GM19463 (cell line): ENCODE measurements around the gene FBXO34.
"Not testable (repeated sequence)": the region's sequence is repeated elsewhere in the genome, so short reads cannot be mapped to it uniquely, and the experiment has no call there.

Source experiments
- ATAC-seq: cut with Tn5 transposase; IDR thresholded peaks from one replicate; pipeline ENCODE4 v1.9.1; 2021; ENCODE audit warnings: mild to moderate bottlenecking, moderate library complexity; ENCODE audit not compliant: unreplicated experiment

The FBXO34 gene

DNA sequence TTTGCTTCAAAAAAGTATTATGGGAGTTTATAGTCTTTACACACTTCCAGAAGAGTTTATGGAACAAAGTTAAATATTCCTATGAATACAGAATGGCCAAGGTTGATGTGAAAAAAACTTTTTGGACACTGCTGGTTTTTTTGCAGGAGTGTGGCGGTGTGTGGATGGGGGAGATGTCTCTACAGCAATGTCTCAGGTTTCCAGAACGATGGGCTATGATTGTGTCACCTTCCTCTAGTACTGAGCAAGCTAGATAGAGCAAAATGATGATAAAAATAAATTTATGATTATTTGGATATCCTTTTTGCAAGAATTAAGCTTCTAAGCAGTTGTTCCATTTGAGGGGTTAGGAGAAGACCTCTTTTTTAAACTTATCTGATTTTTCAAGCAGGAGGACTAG is 37.9 kb downstream of the FBXO34 start:
- no peak for ATAC-seq

DNA sequence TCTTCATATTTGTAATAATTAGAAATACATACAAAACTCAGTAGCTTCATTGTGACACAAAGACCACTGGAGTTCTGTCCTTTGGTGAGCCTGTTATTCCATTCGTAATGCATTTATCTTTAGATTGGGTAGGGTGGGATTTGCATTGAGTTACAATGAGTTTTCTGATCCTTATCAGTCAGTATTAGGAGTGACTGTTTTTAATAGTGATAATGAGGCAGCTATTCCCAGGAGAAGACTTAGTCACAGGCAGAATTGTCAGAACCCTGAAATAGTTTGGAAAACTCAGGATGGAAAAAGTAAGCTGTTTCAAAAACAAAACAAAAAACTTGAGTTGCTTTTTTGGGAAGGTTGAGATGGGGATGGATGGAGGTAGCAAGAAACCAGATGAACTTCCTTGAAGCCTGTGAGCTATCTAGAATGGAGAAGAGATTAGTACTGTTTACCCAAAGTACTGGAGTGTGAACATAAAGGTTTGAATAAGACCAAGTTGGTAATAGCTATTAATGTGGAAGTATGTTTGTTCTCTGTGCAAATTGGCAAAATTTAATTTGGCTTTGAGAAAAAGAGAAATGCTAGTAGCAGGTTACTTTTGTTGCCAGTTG is 38.6 kb downstream of the FBXO34 start:
- no peak for ATAC-seq

DNA sequence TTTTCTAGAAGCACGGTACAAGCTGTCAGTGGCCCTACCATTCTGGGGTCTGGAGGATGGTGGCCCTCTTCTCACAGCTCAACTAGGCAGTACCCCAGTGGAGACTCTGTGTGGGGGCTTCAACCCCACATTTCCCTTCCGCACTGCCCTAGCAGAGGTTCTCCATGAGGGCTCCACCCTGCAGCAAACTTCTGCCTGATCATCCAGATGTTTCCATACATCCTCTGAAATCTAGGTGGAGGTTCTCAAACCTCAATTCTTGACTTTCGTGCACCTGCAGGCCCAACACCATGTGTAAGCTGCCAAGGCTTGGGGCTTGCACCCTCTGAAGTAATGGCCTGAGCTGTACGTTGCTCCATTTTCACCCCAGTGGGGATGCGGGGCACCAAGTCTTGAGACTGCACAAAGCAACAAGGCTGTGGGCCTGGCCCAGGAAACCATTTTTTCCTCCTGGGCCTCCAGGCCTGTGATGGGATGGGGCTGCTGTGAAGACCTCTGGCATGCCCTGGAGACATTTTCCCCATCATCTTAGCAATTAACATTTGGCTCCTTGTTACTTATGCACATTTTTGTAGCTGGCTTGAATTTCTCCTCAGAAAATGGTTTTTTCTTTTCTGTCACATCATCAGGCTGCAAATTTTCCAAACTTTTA is 41.3 kb downstream of the FBXO34 start:
- ATAC-seq = not testable (repeated sequence)

DNA sequence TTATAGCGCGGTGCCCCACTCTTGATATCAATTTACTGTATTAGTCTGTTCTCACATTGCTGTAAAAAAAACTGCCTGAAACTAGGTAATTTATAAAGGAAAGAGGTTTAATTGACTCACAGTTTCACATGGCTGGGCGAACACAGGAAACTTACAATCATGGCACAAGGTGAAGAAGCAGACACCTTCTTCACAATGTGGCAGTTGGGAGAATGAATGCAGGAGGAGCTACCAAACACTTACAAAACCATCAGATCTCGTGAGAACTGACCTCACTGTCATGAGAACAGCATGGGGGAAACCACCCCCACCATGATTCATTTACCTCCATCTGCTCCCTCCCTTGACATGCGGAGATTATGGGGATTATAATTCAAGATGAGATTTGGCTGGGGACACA is 42.3 kb downstream of the FBXO34 start:
- ATAC-seq = no peak

DNA sequence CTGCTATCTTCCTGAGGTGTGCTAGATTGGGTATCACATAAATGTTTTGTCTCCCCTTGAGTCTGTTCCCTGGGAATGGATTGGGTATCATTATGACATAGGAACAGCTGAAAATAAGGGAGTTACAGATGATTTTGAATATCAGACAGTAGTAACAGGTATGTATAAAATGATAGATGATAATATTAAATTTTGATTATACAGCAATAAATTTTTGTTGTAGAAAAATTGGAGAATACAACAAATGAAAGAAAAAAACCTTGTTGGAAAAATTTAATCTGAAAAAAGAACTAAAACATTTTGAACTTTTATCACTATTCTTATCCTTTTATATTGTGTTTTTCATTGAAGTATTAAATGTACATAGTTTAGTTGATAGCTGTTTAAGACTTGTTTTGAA is 43.2 kb downstream of the FBXO34 start:
- ATAC-seq = no peak

DNA sequence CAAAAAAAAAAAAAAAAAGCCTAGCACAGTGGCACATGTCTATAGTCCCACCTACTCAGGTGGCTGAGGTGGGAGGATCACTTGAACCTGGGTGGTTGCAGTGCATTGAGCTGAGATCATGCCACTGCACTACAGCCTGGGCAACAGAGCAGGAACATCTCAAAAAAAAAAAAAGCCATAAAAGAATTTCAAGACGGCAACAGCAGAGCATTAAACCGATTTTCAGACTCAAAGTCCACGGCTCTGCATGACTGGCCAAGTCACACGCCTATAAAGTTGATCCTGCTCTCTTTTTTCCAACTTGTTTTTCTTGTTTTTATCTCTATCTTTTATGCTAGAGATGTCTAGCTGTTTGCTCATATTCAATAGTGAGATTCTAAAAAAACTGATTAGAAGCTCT is 45.3 kb downstream of the FBXO34 start:
- ATAC-seq = no peak

DNA sequence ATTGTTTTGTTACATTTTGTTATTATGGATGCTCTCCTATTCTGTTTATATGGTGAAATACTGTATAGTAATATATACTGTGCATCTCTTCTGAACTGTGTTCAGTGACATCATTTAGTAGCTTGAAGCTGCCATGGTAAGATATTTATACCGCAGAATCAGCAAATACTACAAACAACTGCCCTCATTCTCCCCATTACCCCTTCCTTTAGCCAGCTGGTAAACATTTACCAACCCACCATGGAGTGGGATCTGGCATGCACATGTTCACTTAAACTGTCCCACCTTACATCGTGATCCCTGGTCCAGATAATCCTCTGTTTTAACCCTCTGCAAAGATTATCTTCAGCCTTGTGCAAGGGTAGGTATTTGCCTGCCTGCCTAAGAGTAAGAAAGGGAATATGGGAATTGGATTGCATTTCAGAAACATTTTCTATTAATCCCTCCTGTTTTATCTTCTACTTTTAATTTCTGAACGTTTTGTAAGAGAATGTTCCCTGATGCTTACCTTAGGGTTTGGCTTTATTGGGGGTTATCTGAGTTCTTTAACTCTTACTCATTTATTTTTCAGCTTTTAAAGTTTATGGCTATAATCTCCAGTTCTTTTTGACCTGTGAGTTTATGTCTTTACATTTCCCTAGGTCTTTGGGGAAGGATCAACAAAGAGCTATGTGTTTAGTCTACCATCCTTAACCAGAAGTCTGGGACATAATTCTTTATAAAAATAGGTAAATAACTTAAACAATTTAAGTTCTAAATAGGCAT is 46.5 kb downstream of the FBXO34 start:
- ATAC-seq = no peak

DNA sequence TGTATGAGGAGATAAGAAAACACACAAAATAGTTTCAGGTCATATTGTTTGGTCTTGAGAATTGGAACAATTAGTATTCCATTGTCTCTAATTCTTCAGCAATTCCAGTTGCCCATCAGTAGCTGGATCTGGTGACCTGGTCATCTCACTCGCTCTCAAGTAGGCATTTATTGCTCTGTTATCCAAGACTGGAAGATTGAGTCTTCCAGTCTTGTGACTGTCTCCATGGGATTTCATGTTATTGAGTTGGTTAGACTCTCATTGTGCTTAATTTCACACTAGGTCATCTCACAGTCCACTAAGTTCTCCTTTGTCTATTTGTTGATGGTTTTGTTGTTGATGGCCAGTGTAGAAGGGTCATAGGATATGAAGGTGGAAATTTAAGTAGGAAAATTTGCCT is 47.5 kb downstream of the FBXO34 start:
- ATAC-seq = no peak

DNA sequence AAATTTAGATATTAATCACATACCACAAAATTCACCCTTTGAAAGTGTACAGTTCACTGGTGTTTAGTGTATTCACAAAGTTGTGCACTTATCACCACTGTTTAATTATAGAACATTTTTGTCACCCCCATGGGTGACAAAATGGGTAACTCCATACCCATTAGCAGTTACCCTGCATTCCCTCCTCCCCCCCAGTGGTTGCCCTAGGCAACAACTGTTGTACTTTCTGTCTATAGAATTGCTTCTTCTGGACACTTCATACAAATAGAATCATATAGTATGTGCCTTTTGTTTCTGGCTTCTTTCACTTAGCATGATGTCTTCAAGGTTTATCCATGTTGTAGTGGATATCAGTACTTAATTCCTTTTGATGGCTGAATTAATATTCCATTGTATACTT is 52.7 kb downstream of the FBXO34 start:
- no peak for ATAC-seq

DNA sequence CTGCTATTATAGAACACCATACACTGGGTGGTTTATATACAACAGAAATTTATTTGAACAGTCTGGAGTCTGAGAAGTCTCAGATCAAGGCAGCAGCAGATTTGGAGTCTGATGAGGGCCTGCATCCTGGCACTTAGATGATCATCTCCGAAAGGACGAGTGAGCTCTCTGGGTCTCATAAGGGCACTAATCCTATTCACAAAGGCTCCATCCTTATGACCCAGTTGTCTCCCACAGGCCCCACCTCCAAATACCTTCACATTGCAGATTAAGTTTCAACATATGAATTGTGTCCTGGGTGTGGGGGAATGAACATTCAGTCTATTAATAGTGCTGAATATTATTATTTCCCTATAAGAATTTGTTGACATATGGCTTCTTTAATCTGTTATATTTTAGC is 53.6 kb downstream of the FBXO34 start:
- ATAC-seq = no peak

DNA sequence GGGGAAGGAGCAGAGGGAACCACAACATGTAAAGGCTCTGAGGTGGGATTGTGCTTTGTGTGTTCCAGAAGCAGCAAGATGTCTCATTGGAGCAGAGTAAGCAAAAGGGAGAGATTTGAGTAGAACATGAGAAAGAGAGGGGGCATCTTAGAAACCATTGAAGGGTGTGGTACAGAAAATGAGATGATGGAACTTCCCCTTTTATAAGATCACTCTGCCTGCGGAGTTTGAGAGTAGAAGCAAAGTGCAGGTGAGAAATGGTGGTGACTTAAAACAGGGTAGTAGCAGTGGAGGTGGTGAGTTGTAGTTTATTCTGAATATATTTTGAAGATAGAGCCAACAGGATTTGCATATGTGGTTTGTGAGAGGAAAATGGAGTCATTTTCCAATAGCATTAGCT is 56.0 kb downstream of the FBXO34 start:
- ATAC-seq = peak; percentile 83

DNA sequence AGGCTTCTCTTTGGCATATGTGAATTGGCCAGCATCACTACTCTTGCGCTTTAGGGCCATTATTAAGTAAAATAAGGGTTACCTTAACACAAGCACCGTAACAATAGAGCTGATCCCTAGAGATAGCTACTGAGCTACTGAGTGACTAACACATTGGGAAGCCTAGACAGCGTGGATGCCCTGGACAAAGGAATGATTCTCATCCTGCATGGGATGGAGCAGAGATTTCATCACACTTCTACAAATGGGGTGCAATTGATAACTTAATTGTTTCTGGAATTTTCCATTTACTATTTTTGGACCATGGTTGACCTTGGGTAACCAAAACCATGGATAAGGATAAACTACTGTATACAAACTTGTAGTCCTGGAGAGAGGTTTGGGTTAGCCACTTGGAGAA is 57.1 kb downstream of the FBXO34 start:
- no peak for ATAC-seq

DNA sequence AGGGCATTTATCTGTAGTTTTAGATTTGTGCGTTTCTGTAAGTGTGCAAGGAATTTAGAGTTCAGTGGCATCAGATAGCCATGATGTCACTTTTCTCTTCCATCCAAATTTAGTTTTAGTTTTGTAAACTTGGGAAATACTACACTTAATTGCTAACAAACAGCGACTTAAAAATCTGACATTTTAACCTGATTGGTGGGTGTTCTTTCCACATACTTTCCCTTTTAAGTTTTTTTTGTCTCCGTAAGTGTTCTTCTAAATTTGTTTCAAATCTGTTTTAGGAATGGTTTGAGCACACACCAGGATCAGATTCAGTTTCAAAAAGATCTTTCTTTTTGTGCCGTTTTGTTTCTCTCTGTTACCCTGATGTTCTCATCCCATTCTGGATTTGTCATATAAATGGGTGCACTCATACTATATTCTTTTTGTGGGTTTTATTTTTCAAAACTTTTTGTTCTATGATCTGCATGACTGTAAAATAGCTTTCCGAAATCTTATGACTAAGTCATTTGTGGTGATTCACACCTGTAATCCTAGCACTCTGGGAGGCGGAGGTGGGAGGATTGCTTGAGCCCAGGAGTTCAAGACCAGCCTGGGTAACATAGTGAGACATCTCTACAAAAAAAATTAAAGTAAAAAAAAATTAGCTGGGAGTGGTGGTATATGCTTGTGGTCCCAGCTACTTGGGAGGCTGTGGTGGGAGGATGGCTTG is 58.9 kb downstream of the FBXO34 start:
- no peak for ATAC-seq

DNA sequence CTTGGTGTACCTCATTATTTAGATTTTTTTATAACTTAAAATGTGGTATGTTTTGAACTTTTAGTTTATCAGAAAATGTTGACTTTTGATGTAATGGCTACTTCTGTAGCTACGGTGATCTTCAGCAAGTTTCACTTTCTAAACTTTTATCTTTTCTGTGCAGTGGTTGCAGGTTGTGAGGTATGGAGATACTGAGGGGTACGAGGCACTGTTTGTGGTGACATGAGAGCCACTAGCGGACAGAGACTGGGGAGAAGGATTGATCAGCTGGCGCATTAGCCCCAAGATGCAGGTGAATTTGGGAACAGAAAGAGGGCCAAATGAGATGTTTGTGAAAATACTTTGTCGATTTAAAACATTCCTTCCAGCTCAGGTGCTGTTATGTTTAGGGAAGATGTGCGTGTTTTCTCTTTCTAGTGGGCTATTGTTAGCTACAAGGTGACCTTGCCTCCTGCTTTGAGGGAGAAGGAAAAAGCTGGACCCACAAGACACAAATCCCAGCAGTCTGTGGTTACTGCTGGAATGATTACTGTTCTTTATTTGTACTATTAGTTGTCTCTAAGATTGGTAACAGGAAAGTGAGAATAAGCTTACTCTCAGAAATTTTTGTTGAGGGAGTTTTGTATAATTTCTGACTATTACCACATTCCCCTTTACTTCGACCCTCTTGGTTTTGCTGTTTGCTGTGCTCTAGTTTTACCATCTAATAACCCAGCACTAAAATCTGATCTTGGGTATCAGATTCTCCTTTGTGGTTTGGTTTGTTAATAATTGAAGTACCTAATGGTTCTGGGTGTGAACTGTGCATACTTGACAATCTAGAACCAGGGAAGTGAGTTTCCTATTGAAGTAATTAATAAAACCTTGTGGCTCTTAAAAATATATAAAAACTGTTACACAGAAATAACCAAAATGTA is 61.7 kb downstream of the FBXO34 start:
- ATAC-seq = peak; percentile 70

DNA sequence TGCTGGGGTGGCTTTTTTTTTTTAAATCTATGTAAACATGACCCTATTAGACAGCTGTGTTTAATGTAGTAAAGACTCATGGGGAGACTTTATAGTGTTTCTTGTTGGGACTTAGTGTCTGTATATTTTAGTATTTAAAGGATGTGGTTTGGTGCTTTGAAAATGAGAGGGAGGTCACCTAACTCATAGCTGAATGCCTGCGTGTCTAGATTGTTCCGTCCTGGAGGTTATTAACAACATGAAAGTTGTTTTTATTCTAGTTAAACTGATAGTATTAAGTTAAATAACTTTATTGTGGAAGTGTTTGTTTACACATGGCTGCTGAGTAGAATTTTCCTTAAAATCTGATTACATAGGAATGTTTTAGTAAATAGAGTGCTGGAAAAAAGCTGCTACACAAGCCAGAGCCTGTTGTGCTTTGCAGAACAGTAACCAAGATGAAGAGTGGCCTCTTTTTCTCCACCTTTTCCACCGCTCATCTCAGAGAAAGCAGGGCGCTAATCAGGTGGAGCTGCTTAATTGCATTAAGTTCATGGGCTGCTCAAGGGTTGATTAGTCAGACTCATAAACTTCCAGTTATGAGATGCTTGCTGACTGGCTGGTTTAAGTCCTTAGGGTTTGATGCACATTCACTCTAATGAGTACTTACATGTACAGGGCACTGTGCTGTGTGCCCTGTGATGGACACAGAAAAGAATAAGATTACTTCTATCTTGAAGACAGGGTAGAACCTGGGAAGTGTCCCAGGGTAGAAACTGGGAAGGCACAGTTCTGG is 62.7 kb downstream of the FBXO34 start:
- ATAC-seq = peak; percentile 48

DNA sequence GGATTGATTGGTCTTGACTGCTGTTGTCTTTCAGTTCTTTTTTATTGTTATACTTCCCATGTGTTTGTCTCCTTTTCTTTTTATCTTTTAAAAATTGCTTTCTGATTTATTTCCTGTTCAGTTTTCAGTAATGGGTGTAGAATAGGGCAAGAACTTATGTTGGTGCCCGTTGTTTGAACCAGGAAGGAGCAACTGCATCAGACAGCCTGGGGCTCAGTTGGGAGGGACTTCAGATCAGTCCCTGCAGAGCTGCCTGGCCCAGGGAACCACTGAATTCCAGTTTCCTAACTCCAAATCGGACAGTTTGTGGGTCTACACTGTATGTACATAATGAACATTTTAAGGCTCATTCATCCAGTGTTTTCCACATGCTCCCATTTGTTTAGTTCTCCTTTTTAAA is 64.9 kb downstream of the FBXO34 start:
- ATAC-seq = no peak

DNA sequence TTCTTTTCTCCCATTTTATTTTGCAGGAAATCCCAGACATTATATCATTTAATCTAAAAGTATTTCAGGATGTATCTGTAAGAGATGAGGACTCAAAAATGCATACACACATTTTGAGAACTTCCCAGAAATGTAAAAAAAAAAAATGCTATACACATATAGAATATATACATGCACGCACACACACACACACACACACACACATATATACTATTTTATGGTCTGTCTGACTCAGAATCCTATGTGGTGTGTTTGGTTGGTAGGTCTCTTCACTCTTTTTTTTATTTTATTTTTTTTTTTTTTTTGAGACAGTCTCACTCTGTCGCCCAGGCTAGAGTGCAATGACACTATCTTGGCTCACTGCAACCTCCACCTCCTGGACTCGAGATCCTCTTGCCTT is 65.5 kb downstream of the FBXO34 start:
- ATAC-seq = no peak

DNA sequence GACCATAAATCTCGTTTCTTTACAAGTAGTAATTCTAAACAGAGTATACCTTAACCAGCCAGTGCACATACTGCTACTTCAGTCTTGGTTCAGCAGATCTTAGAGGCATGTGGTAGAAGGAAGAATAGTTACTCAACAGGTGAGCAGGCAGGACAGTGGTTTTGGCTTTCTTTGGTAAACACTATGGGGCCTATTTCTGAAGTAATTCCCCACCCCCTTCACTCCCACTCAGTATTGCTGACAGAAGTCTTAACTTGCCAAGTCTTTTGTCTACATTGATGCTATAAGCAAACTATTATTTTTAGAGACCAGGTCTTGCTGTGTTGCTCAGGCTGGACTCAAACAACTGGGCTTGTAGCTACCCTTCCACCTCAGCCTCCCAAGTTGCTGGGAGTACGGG is 68.5 kb downstream of the FBXO34 start:
- peak; percentile 82 for ATAC-seq

DNA sequence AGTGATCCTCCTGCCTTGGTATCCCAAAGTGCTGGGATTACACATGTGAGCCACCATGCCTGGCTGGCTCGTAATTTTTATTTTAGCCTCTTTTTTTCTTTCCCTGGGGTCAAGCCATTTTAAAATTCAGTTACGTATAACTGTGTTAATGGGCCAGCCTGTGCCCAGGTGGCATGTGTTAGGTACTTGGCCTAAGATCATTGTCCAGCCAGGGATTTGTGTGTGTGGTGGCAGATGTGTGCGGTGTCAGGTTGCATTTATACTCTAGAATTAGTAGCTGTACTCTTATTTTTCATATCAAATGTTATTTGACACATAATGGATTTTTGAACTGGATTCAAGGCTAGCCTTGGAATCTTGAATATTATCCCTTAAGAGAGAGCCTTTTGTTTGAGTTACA is 69.3 kb downstream of the FBXO34 start:
- no peak for ATAC-seq

DNA sequence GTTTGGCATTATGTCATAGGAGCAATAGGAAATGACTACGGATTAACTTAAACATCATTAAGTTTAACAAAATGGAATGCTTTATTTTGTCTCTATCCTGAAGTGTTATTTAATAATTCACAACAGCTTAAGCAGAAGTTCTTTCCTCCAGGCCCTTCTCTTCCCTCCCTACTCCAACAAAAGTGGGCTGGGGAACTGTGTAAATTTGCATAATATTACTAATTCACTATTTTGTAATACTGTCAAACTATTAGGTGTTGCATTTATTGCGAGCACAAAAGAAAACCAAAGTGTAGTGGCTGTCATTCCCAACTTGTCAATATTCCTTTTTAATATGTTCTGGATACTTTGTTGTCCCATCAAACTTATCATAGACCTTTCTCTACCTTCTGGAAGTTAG is 70.6 kb downstream of the FBXO34 start:
- ATAC-seq = no peak
